Measurements from ENCODE around the gene ESPN.

ESPN gene

DNA sequence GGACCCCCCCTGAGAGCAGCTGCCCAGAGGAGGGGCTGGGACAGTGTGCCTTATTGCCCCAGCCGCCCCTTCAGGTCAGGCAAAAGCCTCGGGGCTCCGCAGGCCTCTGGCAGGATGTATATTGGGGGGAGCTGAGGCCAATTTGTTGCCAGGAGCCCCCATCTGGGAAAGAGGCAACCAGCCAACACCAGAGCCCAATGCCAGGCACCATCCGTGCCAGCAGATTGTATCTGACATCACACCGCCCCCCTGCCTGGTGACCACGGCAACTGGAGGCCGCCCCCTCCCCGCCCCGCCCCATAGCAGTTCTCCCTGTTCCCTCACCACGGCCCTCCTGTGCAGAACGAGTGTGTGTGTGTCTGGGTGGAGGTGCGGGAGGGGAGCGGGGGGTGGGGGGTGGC is 70.5 kb downstream of the ESPN start:
- DNase-seq (ENCODE audit: insufficient read length) (no peak), FAIRE-seq (no peak)
- no peak for TF ChIP-seq POLR2AphosphoS5 (IDR thresholded peaks at IDR 0.05; ENCODE audit: low read depth, low read length)
- no peak for TF ChIP-seq POLR2A (IDR thresholded peaks at IDR 0.05; ENCODE audit: low read depth, low read length)
- TF ChIP-seq TAF1 (IDR thresholded peaks at IDR 0.05; ENCODE audit: borderline replicate concordance, low read depth, low read length): no peak

DNA sequence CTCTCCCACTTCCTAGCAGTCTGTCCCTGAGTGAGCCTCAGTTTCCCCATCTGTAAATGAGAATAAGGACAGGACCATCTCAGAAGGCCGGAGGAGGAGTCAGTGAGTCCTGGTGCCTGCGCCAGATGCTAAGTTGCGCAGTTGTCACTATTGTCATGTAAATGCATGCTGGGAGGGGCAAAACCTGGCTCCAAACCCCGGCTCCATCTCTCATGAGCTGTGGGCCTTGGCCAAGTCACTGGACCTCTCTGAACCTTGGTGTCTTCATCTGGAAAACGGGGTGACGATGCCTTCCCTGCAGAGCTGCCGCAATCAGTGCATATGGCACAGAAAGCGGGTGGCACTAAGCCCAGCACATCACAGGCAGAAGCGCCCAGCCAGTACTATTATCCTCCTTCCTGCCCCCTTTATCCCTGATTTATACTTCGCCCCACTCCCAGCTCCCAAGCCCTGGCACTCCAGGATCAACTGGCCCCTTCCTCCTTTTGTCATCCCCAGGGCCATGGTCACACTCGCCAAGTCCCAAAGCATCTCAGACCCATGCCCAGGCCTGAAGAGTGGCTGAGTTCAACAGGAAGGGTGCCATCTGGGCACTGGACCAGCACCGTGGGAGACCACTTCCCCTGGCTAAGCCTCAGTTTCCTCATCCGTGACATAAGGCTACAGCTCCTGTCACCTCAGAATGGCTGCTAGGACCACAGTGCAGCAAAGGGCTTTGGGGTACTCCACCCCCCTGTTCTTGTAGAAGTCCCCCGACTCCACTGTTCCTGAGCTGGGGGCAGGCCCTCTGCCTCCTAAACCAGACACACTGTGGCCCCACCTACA is 71.2 kb downstream of the ESPN start:
- TF ChIP-seq POLR2AphosphoS5 (IDR thresholded peaks at IDR 0.05; ENCODE audit: low read depth, low read length) (no peak), POLR2A (IDR thresholded peaks at IDR 0.05; ENCODE audit: low read depth, low read length) (no peak), TAF1 (IDR thresholded peaks at IDR 0.05; ENCODE audit: borderline replicate concordance, low read depth, low read length) (no peak)
- no peak for FAIRE-seq
- DNase-seq (ENCODE audit: insufficient read length): no peak

DNA sequence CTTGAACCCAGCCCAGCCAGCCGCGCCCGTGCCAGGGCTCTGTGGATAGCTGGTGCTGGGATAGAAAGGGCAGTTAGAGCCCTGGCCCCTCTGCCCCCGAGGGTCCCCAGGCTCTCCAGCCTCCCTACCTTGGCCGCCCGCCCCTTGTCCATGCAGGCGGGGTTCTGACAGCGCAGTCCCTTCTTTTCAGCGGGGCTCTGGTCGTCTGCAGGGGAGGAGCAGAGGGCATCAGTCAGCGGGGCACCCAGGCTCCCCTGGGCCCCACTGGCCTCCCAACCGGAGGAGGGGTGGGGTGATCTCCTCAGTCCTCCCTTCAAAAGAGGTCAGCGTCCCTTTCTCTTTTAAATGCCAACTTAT is 71.8 kb downstream of the ESPN start:
- no peak for TF ChIP-seq POLR2AphosphoS5 (IDR thresholded peaks at IDR 0.05; ENCODE audit: low read depth, low read length)
- TF ChIP-seq TAF1 (IDR thresholded peaks at IDR 0.05; ENCODE audit: borderline replicate concordance, low read depth, low read length): no peak
- TF ChIP-seq POLR2A (IDR thresholded peaks at IDR 0.05; ENCODE audit: low read depth, low read length): no peak
- no peak for FAIRE-seq
- DNase-seq (ENCODE audit: insufficient read length): no peak

DNA sequence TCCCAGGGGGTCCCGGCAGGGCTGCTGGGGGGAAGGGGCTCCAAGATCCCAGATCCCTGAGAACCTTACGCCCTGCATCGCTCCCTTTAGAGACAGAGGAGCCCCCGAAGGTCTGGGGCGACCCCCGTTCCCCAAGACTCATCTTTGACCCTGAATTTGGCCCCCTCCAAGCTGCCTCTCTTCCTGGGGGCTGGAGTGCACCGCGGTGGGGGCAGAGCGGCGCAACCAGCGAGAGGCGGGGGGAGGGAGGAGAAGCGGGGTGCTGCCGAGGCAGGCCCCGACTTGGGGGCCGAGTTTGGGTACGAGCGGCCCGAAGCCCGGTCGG is 72.3 kb downstream of the ESPN start:
- FAIRE-seq: no peak
- DNase-seq (ENCODE audit: insufficient read length): no peak
- no peak for TF ChIP-seq POLR2A (IDR thresholded peaks at IDR 0.05; ENCODE audit: low read depth, low read length)

DNA sequence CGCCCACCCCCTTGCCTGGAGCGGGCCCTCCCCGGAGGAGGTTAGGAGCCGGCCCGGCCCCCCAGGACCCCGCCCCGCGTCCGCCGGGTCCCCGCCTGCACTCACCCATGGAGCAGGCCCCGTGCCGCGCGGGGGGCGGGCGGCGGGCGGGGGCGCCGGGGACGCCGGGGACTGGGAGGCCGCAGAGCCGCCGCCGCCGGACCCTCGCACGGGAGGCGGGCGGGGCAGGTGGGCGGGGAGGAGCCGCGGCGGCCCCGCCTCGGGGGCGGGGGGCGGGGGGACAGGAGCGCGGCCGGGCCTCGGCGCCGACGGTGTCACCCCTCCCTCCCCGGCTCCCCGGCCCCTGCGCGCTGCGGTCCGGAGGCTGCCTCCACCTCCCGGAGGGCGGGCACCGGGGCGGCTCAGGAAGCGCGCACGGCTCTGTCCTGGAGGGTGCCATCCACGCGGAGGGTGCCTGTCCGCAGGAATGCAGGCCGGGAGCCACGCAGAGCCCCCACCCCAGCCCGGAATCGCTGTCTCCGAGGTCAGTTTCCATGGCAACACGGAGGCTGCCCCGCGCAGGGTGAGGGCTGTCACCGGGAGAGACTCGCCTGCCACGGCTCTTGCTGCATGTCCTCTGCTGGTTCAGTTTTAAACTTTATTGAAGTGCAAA is 72.8 kb downstream of the ESPN start:
- TF ChIP-seq POLR2AphosphoS5 (IDR thresholded peaks at IDR 0.05; ENCODE audit: low read depth, low read length) (no peak), TAF1 (IDR thresholded peaks at IDR 0.05; ENCODE audit: borderline replicate concordance, low read depth, low read length) (no peak), POLR2A (IDR thresholded peaks at IDR 0.05; ENCODE audit: low read depth, low read length) (no peak)
- DNase-seq (ENCODE audit: insufficient read length) (no peak), FAIRE-seq (no peak)

DNA sequence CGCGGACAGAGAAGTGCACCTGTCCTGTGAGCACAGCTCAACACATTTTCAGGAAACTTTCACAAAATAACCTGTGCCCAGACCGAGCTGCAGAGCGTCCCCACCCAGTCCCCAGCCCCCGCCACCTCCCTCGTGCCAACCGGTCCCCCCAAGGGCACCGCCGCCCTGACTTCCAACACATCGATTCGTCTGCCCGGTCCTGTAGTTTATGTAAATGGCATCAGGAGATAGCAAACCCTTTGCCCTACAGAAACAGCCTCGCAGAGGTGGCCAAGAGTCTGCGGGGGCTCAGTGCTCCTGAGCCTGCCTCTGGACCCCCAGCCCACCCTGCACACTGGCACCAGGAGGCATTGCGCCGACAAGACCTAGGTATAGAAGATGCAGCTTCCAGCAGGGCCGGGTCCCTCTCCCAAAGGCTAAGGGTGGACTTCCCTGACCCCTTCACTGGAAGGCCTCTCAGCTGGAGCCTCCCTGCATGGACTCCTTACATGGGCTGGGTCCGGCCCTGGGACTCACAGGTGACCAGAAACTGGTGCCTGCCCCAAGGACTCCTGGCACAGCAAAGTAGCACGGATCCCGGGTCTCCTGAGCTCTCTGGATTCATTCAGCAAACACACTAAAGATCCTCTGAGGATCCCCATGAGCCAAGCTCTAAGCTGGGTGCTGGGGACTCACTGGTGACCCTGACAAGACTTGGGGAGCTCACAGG is 73.4 kb downstream of the ESPN start:
- TF ChIP-seq TAF1 (IDR thresholded peaks at IDR 0.05; ENCODE audit: borderline replicate concordance, low read depth, low read length): no peak
- TF ChIP-seq POLR2A (IDR thresholded peaks at IDR 0.05; ENCODE audit: low read depth, low read length): no peak
- no peak for TF ChIP-seq POLR2AphosphoS5 (IDR thresholded peaks at IDR 0.05; ENCODE audit: low read depth, low read length)
- no peak for DNase-seq (ENCODE audit: insufficient read length)
- FAIRE-seq: no peak

DNA sequence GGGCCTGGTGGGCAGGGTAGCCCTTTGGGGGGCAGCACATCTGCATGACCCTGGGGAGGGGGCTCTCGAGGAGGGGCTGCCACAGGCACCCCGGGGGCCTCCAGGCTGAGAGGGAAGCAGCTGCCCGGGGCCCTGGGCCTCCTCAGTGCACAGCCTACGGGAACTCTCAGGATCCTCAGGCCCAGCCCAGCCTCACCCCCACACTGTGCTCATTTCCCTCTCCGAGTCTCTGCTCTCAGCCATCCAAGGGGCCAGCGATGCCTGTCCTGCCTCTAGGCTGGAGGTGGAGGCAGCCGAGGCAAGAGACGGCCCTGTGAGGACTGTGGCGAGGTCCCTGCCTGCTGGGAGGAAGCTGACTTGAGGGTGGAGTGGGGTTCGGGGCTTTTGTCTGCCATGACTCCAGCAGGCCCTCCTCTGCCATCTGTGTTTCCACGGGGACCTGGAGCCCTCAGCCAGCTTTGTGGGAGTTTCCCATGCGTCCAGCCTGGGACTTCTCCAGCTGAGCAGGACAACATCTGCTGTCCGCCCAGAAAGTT is 74.1 kb downstream of the ESPN start:
- no peak for FAIRE-seq

DNA sequence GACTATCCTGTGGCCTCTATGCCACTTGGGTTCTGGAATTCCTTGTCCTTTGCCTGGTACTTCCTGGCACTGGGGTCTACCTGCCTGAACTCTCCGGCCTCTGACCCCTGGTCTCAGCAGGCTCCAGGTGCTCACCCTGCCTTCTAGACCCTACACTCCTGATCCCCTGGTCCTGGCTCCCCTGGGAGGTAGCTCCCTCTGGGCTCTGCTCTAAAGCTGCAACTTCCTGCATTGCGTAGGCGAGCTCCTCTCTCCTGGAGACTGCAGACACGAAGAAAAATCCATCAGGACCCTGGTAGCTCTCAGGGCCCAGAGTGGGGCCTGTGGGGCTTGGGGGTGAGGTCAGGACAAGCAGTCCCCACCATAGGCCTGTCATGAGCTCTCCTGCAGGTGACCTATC is 74.7 kb downstream of the ESPN start:
- FAIRE-seq: no peak
- TF ChIP-seq POLR2A (IDR thresholded peaks at IDR 0.05; ENCODE audit: low read depth, low read length) (no peak), TAF1 (IDR thresholded peaks at IDR 0.05; ENCODE audit: borderline replicate concordance, low read depth, low read length) (no peak), POLR2AphosphoS5 (IDR thresholded peaks at IDR 0.05; ENCODE audit: low read depth, low read length) (no peak)
- no peak for DNase-seq (ENCODE audit: insufficient read length)

More for the DNA sequence above, 74.1 kb downstream of the ESPN start:
- TF ChIP-seq POLR2AphosphoS5 (IDR thresholded peaks at IDR 0.05; ENCODE audit: low read depth, low read length) (no peak), TAF1 (IDR thresholded peaks at IDR 0.05; ENCODE audit: borderline replicate concordance, low read depth, low read length) (no peak), POLR2A (IDR thresholded peaks at IDR 0.05; ENCODE audit: low read depth, low read length) (no peak)
- DNase-seq (ENCODE audit: insufficient read length): no peak

DNA sequence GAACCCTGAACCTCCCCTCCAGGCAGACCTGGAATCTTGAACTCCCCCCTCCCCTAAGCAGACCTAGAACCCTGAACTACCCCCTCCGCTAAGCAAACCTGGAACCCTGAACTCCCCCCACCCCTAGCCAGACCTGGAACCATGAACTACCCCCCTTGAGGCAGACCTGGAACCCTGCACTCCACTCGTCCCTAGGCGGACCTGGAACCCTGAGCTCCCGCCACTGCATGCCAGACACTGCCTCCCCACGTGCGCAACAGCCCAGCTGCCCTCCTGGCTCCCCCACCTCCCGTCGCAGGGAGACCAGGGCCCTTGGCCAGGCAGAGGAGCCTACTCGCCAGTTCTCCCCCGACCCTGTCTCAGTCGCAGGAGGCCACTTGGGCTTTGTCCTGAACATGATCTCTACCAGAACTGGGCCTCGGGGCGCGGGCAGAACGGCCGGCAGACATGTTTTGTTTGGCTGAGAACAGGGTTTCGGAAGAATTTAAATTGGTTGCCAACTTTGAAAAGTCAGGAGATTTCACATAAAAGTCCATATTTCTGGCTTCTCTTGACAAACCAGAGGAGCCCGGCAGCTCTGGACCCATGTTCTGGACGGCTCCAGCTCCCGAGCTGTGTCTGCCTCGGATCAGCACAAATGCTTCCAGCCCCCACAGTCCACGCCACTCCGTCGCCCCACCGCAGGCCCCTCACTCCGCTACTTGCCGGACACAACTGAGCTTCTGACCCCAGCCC is 76.1 kb downstream of the ESPN start:
- FAIRE-seq (no peak), DNase-seq (ENCODE audit: insufficient read length) (no peak)
- TF ChIP-seq POLR2A (IDR thresholded peaks at IDR 0.05; ENCODE audit: low read depth, low read length) (no peak), TAF1 (IDR thresholded peaks at IDR 0.05; ENCODE audit: borderline replicate concordance, low read depth, low read length) (no peak)

DNA sequence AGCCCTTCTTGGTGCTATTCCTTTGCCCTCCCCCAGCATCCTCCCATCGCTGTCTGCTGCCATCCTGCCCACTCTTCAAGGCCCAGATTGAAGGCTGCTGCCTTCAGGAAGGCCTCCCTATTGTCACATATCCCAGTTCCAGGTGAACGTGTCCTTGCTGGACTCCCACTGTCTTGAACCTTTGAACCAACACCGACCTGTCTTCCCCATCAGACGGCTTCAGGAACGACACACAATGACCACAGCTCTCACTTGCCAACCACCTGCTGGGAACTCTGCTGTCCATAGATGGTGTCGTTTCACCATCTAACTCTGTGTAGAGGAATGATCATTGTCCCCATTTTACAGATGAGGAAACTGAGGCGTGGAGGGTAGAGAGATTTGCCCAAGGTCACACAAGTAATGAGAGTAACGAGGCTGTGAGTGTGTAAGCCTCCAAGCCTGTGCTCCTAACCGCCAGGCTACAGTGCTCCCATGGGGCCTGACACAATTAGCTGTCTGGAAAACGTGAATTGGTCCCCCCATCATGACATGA is 76.8 kb downstream of the ESPN start:
- TF ChIP-seq TAF1 (IDR thresholded peaks at IDR 0.05; ENCODE audit: borderline replicate concordance, low read depth, low read length) (no peak), POLR2A (IDR thresholded peaks at IDR 0.05; ENCODE audit: low read depth, low read length) (no peak), POLR2AphosphoS5 (IDR thresholded peaks at IDR 0.05; ENCODE audit: low read depth, low read length) (no peak)
- DNase-seq (ENCODE audit: insufficient read length): no peak
- FAIRE-seq: no peak

Data from GM12892 (cell line).